Measurements from ENCODE around the gene TMEM81.

The TMEM81 gene

GRCh38 chr1:205077934-205078311, 6.3 kb downstream of the TMEM81 start:
- Histone ChIP-seq H2AFZ (ENCODE audit: low read depth) (no peak overlapping the region), H3K9ac (no peak overlapping the region), H3K27me3 (ENCODE audit: insufficient read depth, low read depth) (no peaks in the 10 kb centered on the region; the same call in 1 of the 2 replicates), H3K27ac (no peak overlapping the region), H3K4me3 (IDR thresholded peaks at IDR 0.05; ENCODE audit: insufficient read depth, low read depth, low read length) (no peak overlapping the region), H3K36me3 (ENCODE audit: insufficient read depth) (no peaks in the 10 kb centered on the region), H3K4me2 (no peak overlapping the region), H3K79me2 (ENCODE audit: insufficient read depth, low read depth) (no peaks in the 10 kb centered on the region), H4K20me1 (ENCODE audit: insufficient read depth) (no peaks in the 10 kb centered on the region), H3K4me1 (ENCODE audit: low read depth, poor library complexity, severe bottlenecking) (no peaks in the 10 kb centered on the region)
- TF ChIP-seq CTCF (conservative IDR thresholded peaks at IDR 0.05; ENCODE audit: low read depth, low read length), result no peak

GRCh38 chr1:205077158-205077933, 6.9 kb downstream of the TMEM81 start:
- no peak overlapping the region for H2AFZ ChIP-seq (ENCODE audit: low read depth)
- H3K79me2 ChIP-seq (ENCODE audit: insufficient read depth, low read depth), result no peaks in the 10 kb centered on the region
- H3K36me3 ChIP-seq (ENCODE audit: insufficient read depth), result no peaks in the 10 kb centered on the region
- H3K27me3 ChIP-seq (ENCODE audit: insufficient read depth, low read depth), result no peaks in the 10 kb centered on the region; the same call in 1 of the 2 replicates
- H3K4me3 ChIP-seq (IDR thresholded peaks at IDR 0.05; ENCODE audit: insufficient read depth, low read depth, low read length), result no peak overlapping the region
- TF ChIP-seq CTCF (conservative IDR thresholded peaks at IDR 0.05; ENCODE audit: low read depth, low read length), result no peak
- no peak overlapping the region for H3K4me2 ChIP-seq
- no peak overlapping the region for H3K9ac ChIP-seq
- no peak overlapping the region for H3K27ac ChIP-seq
- H3K4me1 ChIP-seq (ENCODE audit: low read depth, poor library complexity, severe bottlenecking), result no peaks in the 10 kb centered on the region
- no peaks in the 10 kb centered on the region for H4K20me1 ChIP-seq (ENCODE audit: insufficient read depth)

DNA sequence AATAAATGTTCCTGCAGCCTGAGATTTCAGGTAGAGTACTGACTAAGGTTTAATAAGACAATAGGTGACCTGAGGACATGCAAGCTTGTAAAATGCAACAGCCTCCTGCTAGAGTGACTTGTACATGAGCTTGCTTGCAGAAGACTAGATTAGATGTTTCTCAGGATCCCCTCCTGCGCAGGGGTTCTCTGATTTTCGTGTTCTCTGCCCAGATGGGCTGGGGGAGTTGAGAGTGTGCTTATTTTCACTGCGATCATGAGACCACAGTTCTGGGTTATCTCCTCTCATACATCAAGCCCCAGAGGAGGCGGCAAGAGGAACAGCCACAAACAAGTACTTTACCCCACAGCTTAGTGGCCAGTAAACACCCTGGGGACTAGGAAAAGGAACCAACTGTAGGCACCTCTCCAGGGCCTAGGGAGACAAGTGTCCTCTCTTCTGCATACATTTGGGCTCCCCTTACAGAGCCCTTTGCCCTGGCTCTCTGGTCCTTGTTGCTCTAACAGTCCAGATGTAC, 8.0 kb downstream of the TMEM81 start:
- H3K4me3 ChIP-seq (IDR thresholded peaks at IDR 0.05; ENCODE audit: insufficient read depth, low read depth, low read length), result no peak overlapping the region

GRCh38 chr1:205075642-205076155, 8.6 kb downstream of the TMEM81 start:
- Histone ChIP-seq H4K20me1 (ENCODE audit: insufficient read depth) (no peaks in the 10 kb centered on the region), H3K4me2 (no peak overlapping the region), H3K27ac (no peak overlapping the region), H3K36me3 (ENCODE audit: insufficient read depth) (no peaks in the 10 kb centered on the region), H3K4me3 (IDR thresholded peaks at IDR 0.05; ENCODE audit: insufficient read depth, low read depth, low read length) (no peak overlapping the region), H3K9ac (no peak overlapping the region), H3K4me1 (ENCODE audit: low read depth, poor library complexity, severe bottlenecking) (no peaks in the 10 kb centered on the region), H3K79me2 (ENCODE audit: insufficient read depth, low read depth) (no peaks in the 10 kb centered on the region), H2AFZ (ENCODE audit: low read depth) (no peak overlapping the region), H3K27me3 (ENCODE audit: insufficient read depth, low read depth) (no peaks in the 10 kb centered on the region; the same call in 1 of the 2 replicates)
- no peak for TF ChIP-seq CTCF (conservative IDR thresholded peaks at IDR 0.05; ENCODE audit: low read depth, low read length)

More for the DNA sequence above, 8.0 kb downstream of the TMEM81 start:
- Histone ChIP-seq H3K9ac (no peak overlapping the region), H2AFZ (ENCODE audit: low read depth) (no peak overlapping the region), H3K79me2 (ENCODE audit: insufficient read depth, low read depth) (no peaks in the 10 kb centered on the region), H4K20me1 (ENCODE audit: insufficient read depth) (no peaks in the 10 kb centered on the region), H3K27me3 (ENCODE audit: insufficient read depth, low read depth) (no peaks in the 10 kb centered on the region; the same call in 1 of the 2 replicates), H3K36me3 (ENCODE audit: insufficient read depth) (no peaks in the 10 kb centered on the region), H3K4me1 (ENCODE audit: low read depth, poor library complexity, severe bottlenecking) (no peaks in the 10 kb centered on the region), H3K27ac (no peak overlapping the region), H3K4me2 (no peak overlapping the region)
- TF ChIP-seq CTCF (conservative IDR thresholded peaks at IDR 0.05; ENCODE audit: low read depth, low read length), result no peak

Measured in KMS-11 (cell line).